Thyroid gland (tissue), 4 donors: ENCODE data around the gene TSPAN17. TPM values are rescaled to one million over a fixed set of nuclear protein-coding genes. Genes with fewer than 3 reads are reported as not detected.

Source experiments
- DNase-seq, 2 donors: peaks; one replicate each; pipeline ENCODE4 v3.0.0-alpha.2; 2019
- H3K27ac ChIP-seq, 3 donors: fragments of 200-600 bp; sonication (generic); 1 replicate in 2 of 3; 2 replicates in 1 of 3; pipeline ENCODE4 v1.5.1; 2016 to 2019; ENCODE audit warnings: mild to moderate bottlenecking in 1 of 3, moderate library complexity in 1 of 3
- H3K27me3 ChIP-seq: fragments of 200-600 bp; sonication (generic); one replicate; pipeline ENCODE4 v1.5.1; 2019
- H3K36me3 ChIP-seq, 2 donors: fragments of 200-600 bp; sonication (generic); one replicate each; pipeline ENCODE4 v1.5.1; 2016 to 2019
- H3K4me1 ChIP-seq, 2 donors: fragments of 200-600 bp; sonication (generic); one replicate each; pipeline ENCODE4 v1.5.1; 2017 to 2019
- H3K4me3 ChIP-seq, 3 donors: fragments of 200-600 bp; sonication (generic); replicated peaks in 1 of 3; 1 replicate in 2 of 3; 2 replicates in 1 of 3; pipeline ENCODE4 v1.5.1; 2016; ENCODE audit warnings: mild to moderate bottlenecking in 1 of 3
- H3K9me3 ChIP-seq: fragments of 200-600 bp; sonication (generic); one replicate; pipeline ENCODE4 v1.5.1; 2017
- POLR2A ChIP-seq, 2 donors: fragments of 450-650 bp; IDR thresholded peaks; one replicate each; pipeline ENCODE4 v1.6.1; 2017; ENCODE audit warnings: antibody characterized with exemption in 2 of 2, mild to moderate bottlenecking in 2 of 2, moderate library complexity in 1 of 2
- WGBS, 2 donors: methylation state at CpG; one replicate each; pipeline ENCODE4 v1.1.5; 2017; 5-methylcytosine and 5-hydroxymethylcytosine counted together
- intact Hi-C: fragments of 100-400 bp; cut with DNase I; formaldehyde crosslinking; loops from one replicate; pipeline ENCODE4 v1.15.1; 2023
- total RNA-seq, 4 donors: library from RNA; depleted of rRNA; stranded (reverse); fragments of >200 nt; gene quantifications; one replicate each; pipeline ENCODE4 v1.2.3, GENCODE V29; 2016
- TF ChIP-seq, protein P1 (sequence below), 6 experiments: fragments of 200-600 bp in 3 of 6; fragments of 450-650 bp in 3 of 6; sonication (generic) in 3 of 6; IDR thresholded peaks; one replicate each; pipeline ENCODE4 v1.5.1; 2016 to 2019; ENCODE audit warnings: antibody characterized with exemption in 6 of 6, mild to moderate bottlenecking in 2 of 6, inconsistent platforms in 1 of 6, moderate library complexity in 1 of 6

The TSPAN17 gene
- total RNA-seq, 4 donors from 2014 or later: 18.9 to 24.7 (median 21.0) TPM

DNA sequence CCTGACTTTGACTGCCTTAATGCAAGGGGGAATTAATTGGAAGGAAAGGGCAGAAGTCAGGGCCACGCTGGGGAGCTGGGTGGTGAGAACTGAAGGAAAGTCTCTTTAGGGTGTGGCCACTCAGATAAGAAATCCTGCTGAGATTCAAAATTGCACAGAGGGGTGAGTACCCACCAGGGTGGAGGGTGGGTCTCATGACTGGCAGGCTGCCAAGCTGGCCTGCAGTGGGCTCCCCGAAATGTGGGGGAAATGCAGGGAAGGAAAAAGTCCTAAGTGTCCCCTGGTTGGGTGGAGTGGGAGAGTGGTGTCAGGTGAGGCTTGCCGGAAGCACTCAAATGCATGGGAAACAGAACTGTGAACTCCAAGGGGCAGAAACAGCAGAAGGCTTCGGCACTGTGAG lies 24.1 kb downstream of the TSPAN17 start:
- no peaks in the 10 kb centered on the region for H3K4me1 ChIP-seq
- H3K27ac ChIP-seq: no peak overlapping the region
- intact Hi-C loops: no loop called here
- H3K4me3 ChIP-seq: no peak overlapping the region
- no peak for DNase-seq
- TF ChIP-seq POLR2A (IDR thresholded peaks at IDR 0.05): no peak
- TF ChIP-seq, protein P1, sequence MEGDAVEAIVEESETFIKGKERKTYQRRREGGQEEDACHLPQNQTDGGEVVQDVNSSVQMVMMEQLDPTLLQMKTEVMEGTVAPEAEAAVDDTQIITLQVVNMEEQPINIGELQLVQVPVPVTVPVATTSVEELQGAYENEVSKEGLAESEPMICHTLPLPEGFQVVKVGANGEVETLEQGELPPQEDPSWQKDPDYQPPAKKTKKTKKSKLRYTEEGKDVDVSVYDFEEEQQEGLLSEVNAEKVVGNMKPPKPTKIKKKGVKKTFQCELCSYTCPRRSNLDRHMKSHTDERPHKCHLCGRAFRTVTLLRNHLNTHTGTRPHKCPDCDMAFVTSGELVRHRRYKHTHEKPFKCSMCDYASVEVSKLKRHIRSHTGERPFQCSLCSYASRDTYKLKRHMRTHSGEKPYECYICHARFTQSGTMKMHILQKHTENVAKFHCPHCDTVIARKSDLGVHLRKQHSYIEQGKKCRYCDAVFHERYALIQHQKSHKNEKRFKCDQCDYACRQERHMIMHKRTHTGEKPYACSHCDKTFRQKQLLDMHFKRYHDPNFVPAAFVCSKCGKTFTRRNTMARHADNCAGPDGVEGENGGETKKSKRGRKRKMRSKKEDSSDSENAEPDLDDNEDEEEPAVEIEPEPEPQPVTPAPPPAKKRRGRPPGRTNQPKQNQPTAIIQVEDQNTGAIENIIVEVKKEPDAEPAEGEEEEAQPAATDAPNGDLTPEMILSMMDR (IDR thresholded peaks at IDR 0.05): no peak
- H3K36me3 ChIP-seq: no peaks in the 10 kb centered on the region
- no peaks in the 10 kb centered on the region for H3K9me3 ChIP-seq
- 65 to 70% methylated on average over 4 of the region's 4 CpGs for WGBS, 2 donors
- no peaks in the 10 kb centered on the region for H3K27me3 ChIP-seq

DNA sequence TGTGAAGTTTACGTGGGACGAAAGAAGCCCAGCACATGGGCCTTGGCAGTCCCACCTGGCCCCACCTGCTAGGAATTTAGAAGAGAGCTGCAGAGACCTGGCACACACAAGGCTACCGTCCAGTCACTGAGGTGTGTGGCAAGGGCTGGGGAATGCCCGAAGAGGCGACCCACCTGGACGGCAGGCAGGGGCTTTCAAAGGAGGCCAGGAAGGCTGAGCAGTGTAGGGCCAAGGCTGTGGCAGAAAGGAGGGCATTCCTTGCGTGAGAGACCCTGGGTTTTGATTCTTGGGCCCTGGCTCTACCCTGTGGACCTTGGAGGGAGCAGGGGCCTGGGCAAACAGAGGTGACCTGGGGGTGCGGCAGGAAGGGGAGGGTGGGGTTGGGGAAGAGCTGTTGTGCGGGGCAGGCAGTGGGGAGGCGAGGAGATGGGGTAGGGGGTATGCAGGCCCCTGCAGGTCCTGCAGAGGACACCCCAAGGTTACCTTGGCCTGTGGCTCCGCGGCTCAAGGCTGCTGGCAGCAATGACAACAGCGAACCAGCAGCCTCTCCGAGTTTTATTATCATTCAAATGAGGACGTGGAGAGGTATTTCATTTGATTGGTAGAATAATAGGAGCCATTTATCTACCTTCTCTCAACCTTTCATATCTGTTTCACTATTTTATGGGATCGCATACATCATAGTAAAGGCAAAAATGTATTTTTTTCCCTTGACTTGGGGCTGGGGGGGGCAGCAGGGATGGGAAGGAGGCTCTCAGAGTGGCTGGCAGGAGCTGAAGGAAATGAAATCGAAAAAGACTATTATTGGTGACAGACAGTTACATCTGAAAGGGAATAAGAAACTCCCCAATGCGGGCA lies 24.8 kb downstream of the TSPAN17 start:
- no peaks in the 10 kb centered on the region for H3K4me1 ChIP-seq
- no peaks in the 10 kb centered on the region for H3K9me3 ChIP-seq
- no peak for DNase-seq
- intact Hi-C loops: no loop called here
- WGBS, 2 donors: 53 to 62% methylated on average over 18 of the region's 18 CpGs
- TF ChIP-seq POLR2A (IDR thresholded peaks at IDR 0.05): no peak
- TF ChIP-seq, protein P1 (IDR thresholded peaks at IDR 0.05): no peak
- no peak overlapping the region for H3K27ac ChIP-seq
- no peaks in the 10 kb centered on the region for H3K27me3 ChIP-seq
- no peak overlapping the region for H3K4me3 ChIP-seq
- H3K36me3 ChIP-seq: no peaks in the 10 kb centered on the region

DNA sequence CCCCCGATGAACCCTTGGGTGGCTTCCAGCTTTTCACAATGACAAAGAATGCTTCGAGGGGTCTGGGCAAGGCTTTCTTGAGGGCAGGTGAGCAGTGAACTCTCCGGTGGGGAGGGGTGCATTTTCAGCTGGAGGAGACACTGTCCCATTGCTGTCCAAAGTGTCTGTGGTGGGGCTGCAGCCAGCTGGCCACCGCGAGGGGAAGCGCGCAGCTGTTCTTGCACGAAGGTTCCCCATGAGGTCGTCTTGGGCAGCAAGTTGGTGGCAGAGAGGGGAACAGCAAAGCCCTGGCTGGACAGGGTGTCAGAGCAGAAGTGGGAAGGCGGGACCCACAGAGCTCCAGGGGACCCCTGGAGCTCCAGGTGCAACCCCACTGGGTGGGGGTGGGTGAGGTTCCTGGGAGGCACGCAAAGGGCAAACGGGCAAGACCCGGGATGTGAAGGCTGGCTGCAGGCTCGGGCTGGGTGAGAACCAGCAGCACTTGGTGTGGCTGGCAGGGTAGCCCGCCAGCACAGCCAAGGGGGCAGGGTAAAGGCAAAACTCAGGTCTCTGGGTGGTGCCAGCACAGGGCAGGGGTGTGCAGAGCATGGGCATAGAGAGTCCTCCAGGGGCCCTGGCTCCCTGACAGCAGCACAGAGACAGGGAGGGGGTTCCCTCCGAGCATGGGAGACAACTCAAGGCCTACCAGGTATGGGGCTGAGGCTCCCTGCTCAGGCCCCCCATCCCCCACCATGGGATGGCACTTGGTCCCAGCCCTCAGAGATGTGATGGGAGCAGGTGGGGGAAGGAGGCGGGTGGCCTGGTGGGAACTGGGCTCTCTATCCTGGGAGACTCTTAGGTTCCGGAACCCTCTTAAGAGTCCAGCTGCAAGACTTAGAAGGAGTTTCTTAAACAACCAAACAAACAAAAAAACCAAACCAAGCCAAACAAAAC lies 26.6 kb downstream of the TSPAN17 start:
- H3K27me3 ChIP-seq: no peaks in the 10 kb centered on the region
- intact Hi-C loops: no loop called here
- TF ChIP-seq, protein P1 (IDR thresholded peaks at IDR 0.05): no peak
- TF ChIP-seq POLR2A (IDR thresholded peaks at IDR 0.05): no peak

DNA sequence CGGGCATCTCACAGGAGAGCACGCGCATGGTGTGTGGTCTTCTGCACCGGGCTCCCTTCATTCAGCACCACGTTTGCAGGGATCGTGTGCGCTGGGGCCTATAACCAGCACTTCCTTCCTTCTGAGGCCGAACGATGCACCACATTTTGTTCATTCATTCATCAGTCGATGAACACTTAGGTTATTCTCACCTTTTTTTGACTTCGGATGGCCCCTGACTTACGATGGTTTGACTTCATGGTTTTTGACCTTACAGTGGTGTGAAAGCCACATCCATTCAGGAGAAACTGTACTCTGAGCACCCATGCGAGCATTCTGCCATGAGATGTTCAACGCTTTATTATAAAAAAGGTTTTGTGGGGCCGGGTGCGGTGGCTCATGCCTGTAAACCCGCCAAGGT lies 27.5 kb downstream of the TSPAN17 start:
- Histone ChIP-seq H3K27me3 (peaks cover 2% of the 10 kb centered on the region), H3K36me3 (no peaks in the 10 kb centered on the region), H3K9me3 (no peaks in the 10 kb centered on the region), H3K4me1 (no peaks in the 10 kb centered on the region), H3K4me3 (no peak overlapping the region), H3K27ac (no peak overlapping the region)
- TF ChIP-seq POLR2A (IDR thresholded peaks at IDR 0.05): no peak
- TF ChIP-seq, protein P1 (IDR thresholded peaks at IDR 0.05): no peak
- DNase-seq: no peak
- WGBS, 2 donors: 83 to 88% methylated on average over 17 of the region's 17 CpGs
- intact Hi-C loops: no loop called here

More for the DNA sequence above, 26.6 kb downstream of the TSPAN17 start:
- DNase-seq: no peak
- H3K4me3 ChIP-seq: no peak overlapping the region
- H3K27ac ChIP-seq: no peak overlapping the region
- H3K36me3 ChIP-seq: no peaks in the 10 kb centered on the region
- 84 to 92% methylated on average over 15 to 17 of the region's 18 CpGs for WGBS, 2 donors
- no peaks in the 10 kb centered on the region for H3K9me3 ChIP-seq
- no peaks in the 10 kb centered on the region for H3K4me1 ChIP-seq
